ENCODE measurements around the gene CYP2C9.
"Not testable (repeated sequence)": the region's sequence is repeated elsewhere in the genome, so short reads cannot be mapped to it uniquely, and the experiment has no call there.

CYP2C9 gene

DNA sequence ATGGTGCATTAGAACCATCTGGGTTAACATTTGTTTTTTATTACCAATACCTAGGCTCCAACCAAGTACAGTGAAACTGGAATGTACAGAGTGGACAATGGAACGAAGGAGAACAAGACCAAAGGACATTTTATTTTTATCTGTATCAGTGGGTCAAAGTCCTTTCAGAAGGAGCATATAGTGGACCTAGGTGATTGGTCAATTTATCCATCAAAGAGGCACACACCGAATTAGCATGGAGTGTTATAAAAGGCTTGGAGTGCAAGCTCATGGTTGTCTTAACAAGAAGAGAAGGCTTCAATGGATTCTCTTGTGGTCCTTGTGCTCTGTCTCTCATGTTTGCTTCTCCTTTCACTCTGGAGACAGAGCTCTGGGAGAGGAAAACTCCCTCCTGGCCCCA is at the start of gene CYP2C9:
TSS of gene CYP2C9 (plus strand) at position 276 of the 400 bp plus-strand sequence. CDS start at position 301, 25 bp downstream.
- Histone ChIP-seq H3K27ac (ENCODE audit: low read length) (no peak within 1 kb of the TSS), H3K9me3 (ENCODE audit: control insufficient read depth, insufficient read depth, low read length) (no peaks in the 10 kb centered on the region), H3K4me1 (ENCODE audit: control insufficient read depth, insufficient read depth, low read length) (no peaks in the 10 kb centered on the region), H3K36me3 (ENCODE audit: control insufficient read depth, insufficient read depth, low read length) (no peaks in the 10 kb centered on the region), H3K27me3 (ENCODE audit: control insufficient read depth, insufficient read depth, low read length) (no peaks in the 10 kb centered on the region), H3K4me3 (ENCODE audit: low read length) (no peak within 1 kb of the TSS)
- no CpG with 5 or more reads among the region's 2 CpGs for WGBS (ENCODE audit: insufficient coverage, insufficient read length)
- no peak for DNase-seq (ENCODE audit: low read depth, low spot score)

DNA sequence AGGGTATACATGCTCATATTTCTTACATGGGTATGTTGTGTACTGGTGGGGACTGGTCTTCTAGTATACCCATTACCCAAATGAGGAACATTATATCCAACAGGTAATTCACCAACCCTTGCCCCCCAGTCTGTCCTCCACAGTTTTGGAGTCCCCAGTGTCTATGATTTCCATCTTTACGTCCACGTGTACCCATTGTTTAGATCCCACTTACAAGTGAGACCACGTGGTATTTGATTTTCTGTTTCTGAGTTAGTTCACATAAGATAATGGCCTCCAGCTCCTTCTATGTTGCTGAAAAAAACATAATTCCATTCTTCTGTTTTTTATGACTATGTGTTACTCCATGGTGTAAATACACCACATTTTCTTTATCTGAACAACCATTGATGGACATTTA is 49.3 kb upstream of the CYP2C9 start:
- no CpG with 5 or more reads among the region's 3 CpGs for WGBS (ENCODE audit: insufficient coverage, insufficient read length)
- H3K9me3 ChIP-seq (ENCODE audit: control insufficient read depth, insufficient read depth, low read length): no peaks in the 10 kb centered on the region
- H3K36me3 ChIP-seq (ENCODE audit: control insufficient read depth, insufficient read depth, low read length): no peaks in the 10 kb centered on the region
- no peaks in the 10 kb centered on the region for H3K4me1 ChIP-seq (ENCODE audit: control insufficient read depth, insufficient read depth, low read length)
- DNase-seq (ENCODE audit: low read depth, low spot score): no peak
- H3K27me3 ChIP-seq (ENCODE audit: control insufficient read depth, insufficient read depth, low read length): no peaks in the 10 kb centered on the region
- H3K27ac ChIP-seq (ENCODE audit: low read length): no peak overlapping the region
- no peak overlapping the region for H3K4me3 ChIP-seq (ENCODE audit: low read length)

GRCh38 chr10:94890264-94891022 is 48.0 kb upstream of the CYP2C9 start:
- no peak for DNase-seq (ENCODE audit: low read depth, low spot score)
- Histone ChIP-seq H3K27me3 (ENCODE audit: control insufficient read depth, insufficient read depth, low read length) (no peaks in the 10 kb centered on the region), H3K4me3 (ENCODE audit: low read length) (no peak overlapping the region), H3K9me3 (ENCODE audit: control insufficient read depth, insufficient read depth, low read length) (no peaks in the 10 kb centered on the region), H3K36me3 (ENCODE audit: control insufficient read depth, insufficient read depth, low read length) (no peaks in the 10 kb centered on the region), H3K27ac (ENCODE audit: low read length) (no peak overlapping the region), H3K4me1 (ENCODE audit: control insufficient read depth, insufficient read depth, low read length) (no peaks in the 10 kb centered on the region)
- no CpG with 5 or more reads among the region's 4 CpGs for WGBS (ENCODE audit: insufficient coverage, insufficient read length)

GRCh38 chr10:94898414-94898813 is 40.0 kb upstream of the CYP2C9 start:
- H3K27me3 ChIP-seq (ENCODE audit: control insufficient read depth, insufficient read depth, low read length); H3K27ac ChIP-seq (ENCODE audit: low read length); H3K4me1 ChIP-seq (ENCODE audit: control insufficient read depth, insufficient read depth, low read length); H3K36me3 ChIP-seq (ENCODE audit: control insufficient read depth, insufficient read depth, low read length); H3K4me3 ChIP-seq (ENCODE audit: low read length); DNase-seq (ENCODE audit: low read depth, low spot score); H3K9me3 ChIP-seq (ENCODE audit: control insufficient read depth, insufficient read depth, low read length): not testable (repeated sequence)
- no CpG with 5 or more reads among the region's 7 CpGs for WGBS (ENCODE audit: insufficient coverage, insufficient read length)

- DNase-seq (ENCODE audit: low read depth, low spot score): no peak
- WGBS (ENCODE audit: insufficient coverage, insufficient read length): no CpG with 5 or more reads among the region's 1 CpG
These were observed 36.4 kb upstream of the CYP2C9 start for GRCh38 chr10:94902080-94902479.

GRCh38 chr10:94902570-94902969 is 35.9 kb upstream of the CYP2C9 start:
- WGBS (ENCODE audit: insufficient coverage, insufficient read length): no CpG with 5 or more reads among the region's 1 CpG
- Histone ChIP-seq H3K9me3 (ENCODE audit: control insufficient read depth, insufficient read depth, low read length) (no peaks in the 10 kb centered on the region), H3K4me3 (ENCODE audit: low read length) (no peak overlapping the region), H3K27me3 (ENCODE audit: control insufficient read depth, insufficient read depth, low read length) (no peaks in the 10 kb centered on the region), H3K27ac (ENCODE audit: low read length) (no peak overlapping the region), H3K36me3 (ENCODE audit: control insufficient read depth, insufficient read depth, low read length) (no peaks in the 10 kb centered on the region), H3K4me1 (ENCODE audit: control insufficient read depth, insufficient read depth, low read length) (no peaks in the 10 kb centered on the region)
- DNase-seq (ENCODE audit: low read depth, low spot score): no peak

More at GRCh38 chr10:94902080-94902479, 36.4 kb upstream of the CYP2C9 start:
- H3K27ac ChIP-seq (ENCODE audit: low read length): no peak overlapping the region
- H3K36me3 ChIP-seq (ENCODE audit: control insufficient read depth, insufficient read depth, low read length): no peaks in the 10 kb centered on the region
- no peaks in the 10 kb centered on the region for H3K27me3 ChIP-seq (ENCODE audit: control insufficient read depth, insufficient read depth, low read length)
- H3K4me1 ChIP-seq (ENCODE audit: control insufficient read depth, insufficient read depth, low read length): no peaks in the 10 kb centered on the region
- no peaks in the 10 kb centered on the region for H3K9me3 ChIP-seq (ENCODE audit: control insufficient read depth, insufficient read depth, low read length)
- H3K4me3 ChIP-seq (ENCODE audit: low read length): no peak overlapping the region

- WGBS (ENCODE audit: insufficient coverage, insufficient read length): no CpG with 5 or more reads among the region's 1 CpG
- H3K27ac ChIP-seq (ENCODE audit: low read length); H3K4me1 ChIP-seq (ENCODE audit: control insufficient read depth, insufficient read depth, low read length); H3K27me3 ChIP-seq (ENCODE audit: control insufficient read depth, insufficient read depth, low read length); H3K4me3 ChIP-seq (ENCODE audit: low read length); DNase-seq (ENCODE audit: low read depth, low spot score); H3K9me3 ChIP-seq (ENCODE audit: control insufficient read depth, insufficient read depth, low read length); H3K36me3 ChIP-seq (ENCODE audit: control insufficient read depth, insufficient read depth, low read length): not testable (repeated sequence)
These were observed 33.8 kb upstream of the CYP2C9 start for GRCh38 chr10:94904506-94905148.

GRCh38 chr10:94916423-94916822 is 22.0 kb upstream of the CYP2C9 start:
- no peaks in the 10 kb centered on the region for H3K4me1 ChIP-seq (ENCODE audit: control insufficient read depth, insufficient read depth, low read length)
- no peak overlapping the region for H3K27ac ChIP-seq (ENCODE audit: low read length)
- H3K36me3 ChIP-seq (ENCODE audit: control insufficient read depth, insufficient read depth, low read length): no peaks in the 10 kb centered on the region
- H3K27me3 ChIP-seq (ENCODE audit: control insufficient read depth, insufficient read depth, low read length): no peaks in the 10 kb centered on the region
- H3K9me3 ChIP-seq (ENCODE audit: control insufficient read depth, insufficient read depth, low read length): no peaks in the 10 kb centered on the region
- no peak for DNase-seq (ENCODE audit: low read depth, low spot score)
- H3K4me3 ChIP-seq (ENCODE audit: low read length): no peak overlapping the region

DNA sequence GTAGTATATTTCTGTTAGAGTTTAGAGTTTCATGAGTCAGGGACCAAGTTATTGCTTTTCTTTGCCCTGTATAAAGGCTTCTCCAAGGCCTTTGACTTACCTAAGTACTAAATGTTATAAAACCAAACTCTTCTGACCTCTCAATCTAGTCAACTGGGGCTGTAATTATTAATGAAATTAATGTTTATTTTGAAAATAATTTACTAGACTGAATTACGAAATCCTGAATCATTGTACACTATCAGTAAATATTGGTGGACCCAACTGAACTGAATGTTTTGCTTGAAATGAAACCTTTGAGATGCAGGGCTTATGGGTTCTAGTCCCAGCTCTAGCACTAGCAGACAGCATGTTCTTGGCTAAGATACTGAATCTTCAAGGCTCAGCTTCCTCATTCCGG is 1.7 kb upstream of the CYP2C9 start:
- Histone ChIP-seq H3K9me3 (ENCODE audit: control insufficient read depth, insufficient read depth, low read length) (no peaks in the 10 kb centered on the region), H3K4me3 (ENCODE audit: low read length) (no peak overlapping the region), H3K27me3 (ENCODE audit: control insufficient read depth, insufficient read depth, low read length) (no peaks in the 10 kb centered on the region), H3K4me1 (ENCODE audit: control insufficient read depth, insufficient read depth, low read length) (no peaks in the 10 kb centered on the region), H3K36me3 (ENCODE audit: control insufficient read depth, insufficient read depth, low read length) (no peaks in the 10 kb centered on the region), H3K27ac (ENCODE audit: low read length) (no peak overlapping the region)
- no CpG with 5 or more reads among the region's 2 CpGs for WGBS (ENCODE audit: insufficient coverage, insufficient read length)
- no peak for DNase-seq (ENCODE audit: low read depth, low spot score)

DNA sequence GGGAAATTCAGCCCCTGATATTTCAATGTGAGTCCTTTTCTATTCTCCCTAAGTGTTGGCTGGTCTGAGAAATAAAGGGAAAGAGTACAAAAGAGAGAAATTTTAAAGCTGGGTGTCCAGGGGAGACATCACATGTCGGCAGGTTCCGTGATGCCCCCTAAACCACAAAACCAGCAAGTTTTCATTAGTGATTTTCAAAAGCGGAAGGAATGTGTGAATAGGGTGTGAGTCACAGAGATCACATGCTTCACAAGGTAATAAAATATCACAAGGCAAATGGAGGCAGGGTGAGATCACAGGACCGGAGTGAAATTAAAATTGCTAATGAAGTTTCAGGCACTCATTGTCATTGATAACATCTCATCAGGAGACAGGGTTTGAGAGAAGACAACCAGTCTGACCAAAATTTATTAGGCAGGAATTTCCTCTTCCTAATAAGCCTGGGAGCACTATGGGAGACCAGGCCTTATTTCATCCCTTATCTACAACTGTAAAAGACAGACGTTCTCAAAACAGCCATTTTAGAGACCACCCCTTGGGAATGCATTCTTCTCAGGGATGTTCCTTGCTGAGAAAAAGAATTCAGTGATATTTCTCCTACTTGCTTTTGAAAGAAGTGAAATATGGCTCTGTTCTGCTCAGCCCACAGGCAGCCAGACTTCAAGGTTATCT is 5.1 kb downstream of the CYP2C9 start:
- H3K36me3 ChIP-seq (ENCODE audit: control insufficient read depth, insufficient read depth, low read length); DNase-seq (ENCODE audit: low read depth, low spot score); H3K4me3 ChIP-seq (ENCODE audit: low read length); H3K9me3 ChIP-seq (ENCODE audit: control insufficient read depth, insufficient read depth, low read length); H3K4me1 ChIP-seq (ENCODE audit: control insufficient read depth, insufficient read depth, low read length); H3K27me3 ChIP-seq (ENCODE audit: control insufficient read depth, insufficient read depth, low read length); H3K27ac ChIP-seq (ENCODE audit: low read length): not testable (repeated sequence)
- WGBS (ENCODE audit: insufficient coverage, insufficient read length): no CpG with 5 or more reads among the region's 5 CpGs

Measured in iPS DF 6.9 (cell line).